Type B pancreatic cell (in vitro differentiated cells): ENCODE results near the gene ARPC2. TPM values are rescaled to one million over a fixed set of nuclear protein-coding genes. Genes with fewer than 3 reads are reported as not detected.

Experiments
- DNase-seq: peaks from one replicate; pipeline ENCODE4 v3.0.0; 2021; ENCODE audit warnings: mixed read lengths; ENCODE audit not compliant: unreplicated experiment; ENCODE audit errors: extremely low spot score
- H3K27ac Mint-ChIP-seq: 2 replicates; pipeline ENCODE4 v1.8.0; 2021; ENCODE audit warnings: mild to moderate bottlenecking, mixed read lengths
- H3K27me3 Mint-ChIP-seq: 2 replicates; pipeline ENCODE4 v1.8.0; 2021; ENCODE audit warnings: mixed read lengths
- H3K36me3 Mint-ChIP-seq: 2 replicates; pipeline ENCODE4 v1.8.0; 2021; ENCODE audit warnings: mixed read lengths
- H3K4me1 Mint-ChIP-seq: one replicate; pipeline ENCODE4 v1.8.0; 2021; ENCODE audit warnings: mixed read lengths; ENCODE audit not compliant: unreplicated experiment
- H3K4me3 Mint-ChIP-seq: 2 replicates; pipeline ENCODE4 v1.8.0; 2021; ENCODE audit warnings: mild to moderate bottlenecking, mixed read lengths
- H3K9me3 Mint-ChIP-seq: 2 replicates; pipeline ENCODE4 v1.8.0; 2021; ENCODE audit warnings: mixed read lengths
- CTCF ChIP-seq: fragments of 200-600 bp; sonication (generic); conservative IDR thresholded peaks from 2 replicates; pipeline ENCODE4 v1.5.0; 2021; ENCODE audit warnings: antibody characterized with exemption, mild to moderate bottlenecking
- total RNA-seq: library from RNA; stranded (reverse); gene quantifications from 2 replicates; pipeline ENCODE4 v1.2.1, GENCODE V29; 2021; ENCODE audit warnings: low replicate concordance

The ARPC2 gene
- total RNA-seq, 1 donor from 2014 or later = 211 TPM

GRCh38 chr2:218291318-218292047 is 74.5 kb downstream of the ARPC2 start:
- Mint-ChIP-seq H3K27ac (peak overlapping the region; percentile 100), H3K36me3 (no peaks in the 10 kb centered on the region), H3K4me1 (peaks cover 46% of the 10 kb centered on the region), H3K9me3 (no peaks in the 10 kb centered on the region), H3K27me3 (no peaks in the 10 kb centered on the region), H3K4me3 (peak overlapping the region; percentile 89)
- DNase-seq = no peak
- no peak for TF ChIP-seq CTCF

GRCh38 chr2:218292048-218293014 is 75.3 kb downstream of the ARPC2 start, which contains the start of gene TMBIM1:
TMBIM1 (minus strand) TSS chr2:218292503; CDS start chr2:218282141, 10,362 bp downstream.
- Mint-ChIP-seq H3K9me3 (no peaks in the 10 kb centered on the region), H3K36me3 (no peaks in the 10 kb centered on the region), H3K4me1 (peaks cover 38% of the 10 kb centered on the region), H3K27me3 (no peaks in the 10 kb centered on the region), H3K27ac (peak within 1 kb of the TSS; percentile 100), H3K4me3 (peak within 1 kb of the TSS; percentile 89)
- DNase-seq = peak; percentile 82
- peak; percentile 97 for TF ChIP-seq CTCF

GRCh38 chr2:218293715-218294429 is 76.9 kb downstream of the ARPC2 start:
- Mint-ChIP-seq H3K27me3 (no peaks in the 10 kb centered on the region), H3K4me3 (peak overlapping the region; percentile 86), H3K36me3 (no peaks in the 10 kb centered on the region), H3K4me1 (peaks cover 42% of the 10 kb centered on the region), H3K9me3 (no peaks in the 10 kb centered on the region), H3K27ac (peak overlapping the region; percentile 97)
- TF ChIP-seq CTCF = no peak
- DNase-seq = no peak

GRCh38 chr2:218294430-218295022 is 77.5 kb downstream of the ARPC2 start:
- peak overlapping the region; percentile 97 for H3K27ac Mint-ChIP-seq
- no peaks in the 10 kb centered on the region for H3K27me3 Mint-ChIP-seq
- no peaks in the 10 kb centered on the region for H3K9me3 Mint-ChIP-seq
- peak overlapping the region; percentile 75 for H3K4me3 Mint-ChIP-seq
- no peak for TF ChIP-seq CTCF
- no peak for DNase-seq
- H3K36me3 Mint-ChIP-seq = no peaks in the 10 kb centered on the region
- H3K4me1 Mint-ChIP-seq = peaks cover 42% of the 10 kb centered on the region

- peak overlapping the region; percentile 75 for H3K4me3 Mint-ChIP-seq
- no peak for TF ChIP-seq CTCF
- no peaks in the 10 kb centered on the region for H3K9me3 Mint-ChIP-seq
- peaks cover 37% of the 10 kb centered on the region for H3K4me1 Mint-ChIP-seq
- DNase-seq = no peak
- no peaks in the 10 kb centered on the region for H3K27me3 Mint-ChIP-seq
- H3K36me3 Mint-ChIP-seq = no peaks in the 10 kb centered on the region
- peak overlapping the region; percentile 97 for H3K27ac Mint-ChIP-seq
Observed at GRCh38 chr2:218295029-218295428, 78.0 kb downstream of the ARPC2 start.
